Measurements from ENCODE around the gene ALCAM.
A peak's percentile ranks its signal among the peaks of the same experiment; 100 is the strongest.
"Not testable (repeated sequence)": the region's sequence is repeated elsewhere in the genome, so short reads cannot be mapped to it uniquely, and the experiment has no call there.

The ALCAM gene

GRCh38 chr3:105537371-105538080 is 170.8 kb downstream of the ALCAM start:
- DNase-seq: no peak

DNA sequence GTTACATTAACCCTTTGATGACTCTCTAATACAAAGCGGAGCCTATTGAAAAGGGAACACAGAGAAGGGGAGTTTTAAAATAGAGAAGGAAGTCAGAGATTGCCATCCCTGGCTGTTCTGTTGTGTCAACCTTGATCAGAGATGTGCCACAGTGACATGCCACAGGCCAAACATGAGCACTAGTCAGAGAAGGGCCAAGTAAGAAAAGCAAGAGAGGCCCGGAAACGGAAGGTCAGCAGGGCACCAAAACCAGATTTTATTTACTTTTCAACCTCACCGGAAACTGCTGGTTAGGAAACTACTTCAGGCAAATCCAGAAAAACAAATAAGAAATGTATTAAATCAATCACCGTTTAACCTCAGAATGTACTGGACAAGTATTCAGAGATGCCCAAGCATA is 171.8 kb downstream of the ALCAM start:
- no peak for DNase-seq

- DNase-seq: no peak
Observed at GRCh38 chr3:105539897-105540296, 173.2 kb downstream of the ALCAM start.

- DNase-seq: no peak
Observed at GRCh38 chr3:105542282-105543019, 175.7 kb downstream of the ALCAM start.

GRCh38 chr3:105545051-105545450 is 178.3 kb downstream of the ALCAM start:
- no peak for DNase-seq

- no peak for DNase-seq
Observed at GRCh38 chr3:105553851-105554250, 187.1 kb downstream of the ALCAM start.

GRCh38 chr3:105555206-105555605 is 188.5 kb downstream of the ALCAM start:
- DNase-seq: no peak

DNA sequence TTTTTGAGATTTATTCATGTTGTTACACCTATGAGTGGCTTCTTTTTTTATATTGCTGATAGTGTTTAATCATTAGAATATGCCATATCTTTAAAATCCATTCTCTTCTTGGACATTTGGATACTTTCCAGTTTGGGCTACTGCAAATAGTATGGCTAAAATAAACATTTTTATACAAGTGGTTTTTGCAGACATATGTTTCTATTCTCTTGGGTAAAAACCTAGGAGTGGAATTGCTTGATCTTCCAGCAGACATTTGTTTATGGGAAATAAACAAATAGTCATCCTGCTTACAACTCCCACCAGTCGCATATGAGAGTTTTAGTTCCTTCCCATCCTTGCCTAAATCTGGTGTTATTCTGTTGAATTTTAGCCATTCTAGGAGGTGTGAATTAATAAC is 193.1 kb downstream of the ALCAM start:
- DNase-seq: no peak

- DNase-seq: no peak
Observed at GRCh38 chr3:105561876-105562275, 195.2 kb downstream of the ALCAM start.

DNA sequence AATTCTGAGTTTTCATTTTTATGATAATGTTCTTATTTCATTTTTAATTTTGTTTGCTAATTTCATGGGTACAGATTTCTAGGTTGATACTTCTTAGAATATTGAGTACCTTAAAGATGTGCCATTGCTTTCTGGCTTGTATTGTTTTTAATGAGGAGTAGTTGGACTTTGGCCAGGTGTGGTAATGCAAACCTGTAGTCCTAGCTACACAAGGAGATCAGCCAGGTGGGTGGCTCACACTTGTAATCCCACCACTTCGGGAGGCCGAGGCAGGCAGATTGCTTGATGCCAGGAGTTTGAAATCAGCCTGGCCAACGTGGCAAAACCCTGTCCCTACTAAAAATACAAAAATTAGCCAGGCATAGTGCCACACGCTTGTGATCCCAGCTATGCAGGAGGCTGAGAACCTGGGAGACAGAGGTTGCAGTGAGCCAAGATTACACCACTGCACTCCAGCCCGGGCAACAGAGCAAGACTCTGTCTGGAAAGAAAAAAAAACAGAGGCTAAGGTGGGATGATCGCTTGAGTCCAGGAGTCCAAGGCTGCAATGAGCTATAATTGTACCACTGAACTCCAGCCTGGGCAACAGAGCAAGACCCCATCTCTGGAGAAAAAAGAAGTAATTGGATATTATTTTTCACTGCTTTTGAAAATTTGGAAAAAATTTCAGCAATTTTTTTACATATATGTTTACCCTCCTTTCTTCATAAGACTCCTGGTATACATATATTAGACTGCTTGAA is 198.0 kb downstream of the ALCAM start:
- DNase-seq: no peak

DNA sequence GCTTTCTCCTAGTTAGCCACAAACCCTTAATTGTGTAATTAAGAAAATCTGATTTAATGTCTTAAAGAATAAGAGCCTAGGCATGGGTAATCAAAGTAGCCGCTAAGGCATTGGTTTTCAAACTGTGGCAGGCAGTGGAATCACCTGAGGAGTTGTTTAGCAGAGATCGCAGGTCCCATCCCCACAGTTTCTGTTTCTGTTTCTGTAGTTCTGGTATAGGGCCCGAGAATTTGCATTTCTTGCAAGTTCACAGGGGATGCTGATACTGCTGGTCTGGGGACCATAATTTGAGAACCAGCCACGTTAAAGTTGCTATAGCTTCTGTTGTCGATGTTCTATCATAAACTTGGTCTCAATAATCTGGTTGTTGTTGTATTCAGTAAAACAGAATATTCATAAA is 204.3 kb downstream of the ALCAM start:
- no peak for DNase-seq

DNA sequence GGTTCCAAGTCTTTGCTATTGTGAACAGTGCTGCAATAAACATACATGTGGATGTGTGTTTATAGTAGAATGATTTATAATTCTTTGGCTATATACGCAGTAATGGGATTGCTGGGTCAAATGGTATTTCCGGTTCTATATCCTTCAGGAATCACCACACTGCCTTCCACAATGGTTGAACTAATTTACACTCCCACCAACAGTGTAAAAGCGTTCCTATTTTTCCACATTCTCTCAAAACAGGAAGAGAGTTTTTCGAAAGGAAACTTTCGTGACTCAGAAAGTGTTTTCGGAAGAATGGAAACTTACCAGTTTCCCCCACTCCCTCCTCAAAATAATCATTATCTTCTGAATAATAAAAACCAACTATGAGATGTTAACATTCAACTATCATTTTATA is 205.8 kb downstream of the ALCAM start:
- no peak for DNase-seq

DNA sequence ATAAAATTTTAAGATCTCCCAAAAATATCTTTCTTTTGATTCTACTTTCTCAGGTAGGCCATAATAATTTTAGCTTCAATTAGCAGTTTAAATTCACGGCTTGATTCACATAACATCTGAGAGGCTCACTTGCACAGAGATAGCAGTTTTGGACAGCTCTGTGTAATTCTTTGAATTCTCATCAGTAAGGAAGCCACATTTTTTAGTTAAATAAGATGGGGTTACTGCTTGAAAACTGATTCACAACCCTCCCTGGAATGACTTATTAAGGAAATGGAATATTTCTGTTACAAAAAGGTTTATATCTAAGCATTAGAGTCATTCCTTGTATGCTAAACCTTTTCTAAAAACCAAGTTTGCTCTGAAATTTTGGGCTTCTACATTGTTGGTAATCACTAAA is 212.7 kb downstream of the ALCAM start:
- no peak for DNase-seq

- DNase-seq: no peak
Observed at GRCh38 chr3:105580296-105580965, 213.7 kb downstream of the ALCAM start.

DNA sequence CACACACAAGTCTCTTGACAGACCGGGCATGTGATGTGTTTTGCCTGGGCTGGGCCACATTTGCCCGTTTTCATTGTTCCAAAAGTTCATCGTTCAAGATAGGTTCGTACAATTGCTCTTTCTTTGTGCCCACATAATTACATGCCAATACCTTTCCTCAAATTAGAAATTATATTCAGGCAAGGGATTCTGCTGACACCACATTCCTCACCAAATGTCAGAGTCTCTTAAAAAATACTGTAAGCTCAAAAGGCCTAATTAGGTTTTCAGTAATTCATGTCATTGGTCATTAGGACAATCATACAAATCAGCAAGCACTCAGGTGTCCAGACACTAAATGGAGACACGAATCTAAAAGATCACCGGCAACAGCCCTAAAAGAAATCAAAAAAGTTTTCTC is 215.3 kb downstream of the ALCAM start:
- DNase-seq: no peak

DNA sequence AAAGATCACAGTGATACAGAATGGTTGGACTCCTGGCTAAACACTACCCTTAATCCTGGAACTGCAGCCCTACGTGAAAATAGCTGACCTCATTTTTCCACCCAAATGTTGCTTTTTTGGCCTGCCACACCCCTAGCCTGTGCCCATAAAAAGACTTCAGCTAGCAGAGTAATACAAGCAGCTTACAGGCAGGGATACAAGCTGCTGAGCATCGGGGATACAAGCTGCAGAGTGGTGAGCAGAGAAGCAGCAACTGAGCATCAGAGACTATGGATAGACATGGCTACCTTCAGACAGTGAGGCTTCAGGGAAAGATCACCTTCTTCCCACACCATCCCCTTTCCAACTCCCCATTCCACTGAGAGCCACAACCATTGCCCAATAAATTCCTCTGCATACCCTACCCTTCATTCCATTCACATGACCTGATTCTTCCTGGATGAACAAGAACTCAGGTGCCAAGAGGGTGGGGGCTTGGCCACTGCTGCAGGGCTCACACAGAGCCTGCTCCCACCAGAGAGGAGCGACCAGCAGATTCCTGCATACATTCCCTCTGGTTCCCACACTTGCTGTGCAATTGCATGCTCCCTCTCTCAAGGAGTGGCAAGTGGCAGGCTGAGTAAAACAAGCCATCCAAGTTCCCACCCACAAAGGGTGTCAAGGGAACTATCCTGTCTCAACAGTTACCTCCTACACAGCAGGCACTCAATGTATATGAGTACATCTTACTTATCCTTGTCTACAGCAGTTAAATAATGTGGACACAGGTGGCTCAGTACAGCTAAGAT is 217.5 kb downstream of the ALCAM start:
- no peak for DNase-seq

GRCh38 chr3:105593315-105593714 is 226.6 kb downstream of the ALCAM start:
- DNase-seq: no peak

DNA sequence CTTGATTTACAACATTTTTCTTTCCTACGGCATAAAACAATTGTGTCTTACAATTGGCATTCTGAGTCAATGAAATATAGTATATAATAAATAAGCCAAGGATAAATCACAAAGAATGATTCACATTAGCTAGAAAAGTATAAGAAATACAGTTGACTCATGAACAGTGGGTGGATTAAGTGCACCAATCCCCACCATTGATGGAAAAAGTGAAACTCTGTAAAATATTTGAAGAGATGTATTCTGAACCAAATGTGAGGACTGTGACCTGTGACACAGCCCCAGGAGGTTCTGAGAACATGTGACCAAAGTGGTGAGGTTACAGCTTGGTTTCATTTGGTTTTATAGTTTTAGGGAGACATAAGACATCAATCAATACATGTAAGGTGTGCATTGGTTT is 227.5 kb downstream of the ALCAM start:
- DNase-seq: no peak

- DNase-seq: peak; percentile 8
Observed at GRCh38 chr3:105598042-105598796, 231.5 kb downstream of the ALCAM start.

- DNase-seq: no peak
Observed at GRCh38 chr3:105599350-105599749, 232.6 kb downstream of the ALCAM start.

DNA sequence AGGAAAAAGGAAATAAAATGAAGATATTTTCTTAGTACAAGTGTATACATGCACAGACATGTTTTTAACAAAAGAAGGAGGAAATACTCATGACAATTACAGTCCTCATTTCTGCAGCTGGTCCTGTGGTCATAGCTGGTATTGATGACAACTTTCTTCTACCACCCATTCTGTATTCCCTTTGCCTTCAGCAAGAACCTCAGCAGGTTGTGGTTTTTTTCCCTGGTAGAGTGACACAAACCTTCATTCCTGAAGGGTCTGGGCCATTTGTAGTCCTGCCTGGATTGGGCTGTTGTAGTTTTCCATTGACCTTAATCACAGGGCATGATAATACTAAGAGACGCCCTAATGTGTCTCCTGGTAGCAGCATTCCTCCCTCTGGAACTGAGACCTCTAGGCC is 235.0 kb downstream of the ALCAM start:
- DNase-seq: not testable (repeated sequence)

GRCh38 chr3:105602286-105602685 is 235.6 kb downstream of the ALCAM start:
- DNase-seq: not testable (repeated sequence)
